Suprapubic skin (tissue), 4 donors: Measurements from ENCODE around the gene AHNAK. TPM values are rescaled to one million over a fixed set of nuclear protein-coding genes. Genes with fewer than 3 reads are reported as not detected.

Experiments used
- DNase-seq, 2 donors: peaks; one replicate each; pipeline ENCODE4 v3.0.0-alpha.2; 2019; ENCODE audit warnings: low spot score in 2 of 2
- H3K27ac ChIP-seq: fragments of 200-600 bp; sonication (generic); one replicate; pipeline ENCODE4 v1.5.1; 2019
- H3K27me3 ChIP-seq: fragments of 200-600 bp; sonication (generic); one replicate; pipeline ENCODE4 v1.5.1; 2019
- H3K36me3 ChIP-seq: fragments of 200-600 bp; sonication (generic); one replicate; pipeline ENCODE4 v1.5.1; 2019
- H3K4me1 ChIP-seq: fragments of 200-600 bp; sonication (generic); one replicate; pipeline ENCODE4 v1.5.1; 2019
- H3K4me3 ChIP-seq: fragments of 200-600 bp; sonication (generic); one replicate; pipeline ENCODE4 v1.5.1; 2019; ENCODE audit warnings: mild to moderate bottlenecking
- H3K9me3 ChIP-seq: fragments of 200-600 bp; sonication (generic); one replicate; pipeline ENCODE4 v1.5.1; 2019
- EP300 ChIP-seq: sonication (generic); formaldehyde crosslinking; IDR thresholded peaks from one replicate; pipeline ENCODE4 v1.6.1; 2017; ENCODE audit warnings: antibody characterized with exemption
- POLR2A ChIP-seq, 2 donors: fragments of 450-650 bp; IDR thresholded peaks; one replicate each; pipeline ENCODE4 v1.6.1; 2017; ENCODE audit warnings: antibody characterized with exemption in 2 of 2, mild to moderate bottlenecking in 2 of 2, moderate library complexity in 2 of 2
- POLR2AphosphoS5 ChIP-seq, 3 donors: sonication (generic); formaldehyde crosslinking; IDR thresholded peaks; one replicate each; pipeline ENCODE4 v1.6.1; 2017; ENCODE audit warnings: antibody characterized with exemption in 3 of 3
- WGBS: methylation state at CpG from one replicate; pipeline ENCODE4 v1.1.5; 2018; 5-methylcytosine and 5-hydroxymethylcytosine counted together
- total RNA-seq, 4 donors: library from RNA; depleted of rRNA; stranded (reverse); fragments of >200 nt; gene quantifications; one replicate each; pipeline ENCODE4 v1.1.0, GENCODE V29; 2016
- TF ChIP-seq, protein P1 (sequence below), 2 donors: fragments of 200-600 bp in 1 of 2; fragments of 450-650 bp in 1 of 2; sonication (generic) in 1 of 2; IDR thresholded peaks; one replicate each; pipeline ENCODE4 v1.5.1; 2016 to 2019; ENCODE audit warnings: antibody characterized with exemption in 2 of 2, mild to moderate bottlenecking in 1 of 2, moderate library complexity in 1 of 2

Gene AHNAK
- total RNA-seq, 4 donors from 2014 or later: 1,174 to 1,475 (median 1,322) TPM

DNA sequence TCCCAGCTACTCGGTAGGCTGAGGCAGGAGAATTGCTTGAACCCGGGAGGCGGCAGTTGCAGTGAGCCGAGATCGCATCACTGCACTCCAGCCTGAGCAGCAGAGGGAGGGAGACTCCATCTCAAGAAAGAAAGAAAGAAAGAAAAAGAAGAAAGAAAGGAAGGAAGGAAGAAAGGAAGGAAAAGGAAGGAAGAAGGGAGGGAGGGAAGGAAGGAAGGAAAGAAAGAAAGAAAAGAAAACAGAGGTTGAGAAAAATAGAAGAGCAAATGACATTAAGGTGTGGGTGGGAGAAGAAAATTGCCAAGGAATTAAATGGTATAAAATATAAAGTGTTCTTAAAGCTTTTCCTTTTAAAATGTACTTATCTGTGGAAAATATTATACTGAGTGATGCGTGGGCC is 49.9 kb downstream of the AHNAK start:
- Histone ChIP-seq H3K4me1 (peaks cover 46% of the 10 kb centered on the region), H3K27ac (no peak overlapping the region), H3K36me3 (no peaks in the 10 kb centered on the region), H3K4me3 (no peak overlapping the region), H3K9me3 (no peaks in the 10 kb centered on the region), H3K27me3 (no peaks in the 10 kb centered on the region)
- TF ChIP-seq POLR2A (IDR thresholded peaks at IDR 0.05) (no peak), EP300 (no peak), POLR2AphosphoS5 (IDR thresholded peaks at IDR 0.05) (no peak)
- DNase-seq: no peak
- 95% methylated on average over 6 of the region's 6 CpGs for WGBS

DNA sequence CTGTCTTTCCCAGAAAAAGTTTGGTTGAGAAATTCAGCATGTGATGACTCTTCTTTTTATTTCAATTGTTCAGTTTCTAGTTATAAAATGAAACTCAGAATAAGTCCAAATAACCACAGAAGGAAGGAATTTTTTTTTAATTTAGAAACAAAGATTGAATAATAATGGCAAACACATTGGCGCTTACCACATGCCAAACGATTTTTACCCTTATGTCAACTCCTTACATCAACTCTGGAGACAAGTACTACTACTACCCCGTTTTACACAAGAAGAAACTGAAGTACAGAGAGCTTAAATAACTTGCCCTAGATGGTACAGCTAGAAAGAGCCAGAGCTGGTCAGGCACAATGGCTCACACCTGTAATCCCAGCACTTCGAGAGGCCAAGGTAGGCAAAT is 52.4 kb downstream of the AHNAK start:
- Histone ChIP-seq H3K36me3 (peaks cover 8% of the 10 kb centered on the region), H3K27me3 (no peaks in the 10 kb centered on the region), H3K4me3 (no peak overlapping the region), H3K9me3 (no peaks in the 10 kb centered on the region), H3K4me1 (peaks cover 22% of the 10 kb centered on the region), H3K27ac (no peak overlapping the region)
- DNase-seq: no peak
- 56% methylated on average over 4 of the region's 4 CpGs for WGBS
- TF ChIP-seq POLR2AphosphoS5 (IDR thresholded peaks at IDR 0.05) (no peak), EP300 (no peak), POLR2A (IDR thresholded peaks at IDR 0.05) (no peak)
- TF ChIP-seq, protein P1, sequence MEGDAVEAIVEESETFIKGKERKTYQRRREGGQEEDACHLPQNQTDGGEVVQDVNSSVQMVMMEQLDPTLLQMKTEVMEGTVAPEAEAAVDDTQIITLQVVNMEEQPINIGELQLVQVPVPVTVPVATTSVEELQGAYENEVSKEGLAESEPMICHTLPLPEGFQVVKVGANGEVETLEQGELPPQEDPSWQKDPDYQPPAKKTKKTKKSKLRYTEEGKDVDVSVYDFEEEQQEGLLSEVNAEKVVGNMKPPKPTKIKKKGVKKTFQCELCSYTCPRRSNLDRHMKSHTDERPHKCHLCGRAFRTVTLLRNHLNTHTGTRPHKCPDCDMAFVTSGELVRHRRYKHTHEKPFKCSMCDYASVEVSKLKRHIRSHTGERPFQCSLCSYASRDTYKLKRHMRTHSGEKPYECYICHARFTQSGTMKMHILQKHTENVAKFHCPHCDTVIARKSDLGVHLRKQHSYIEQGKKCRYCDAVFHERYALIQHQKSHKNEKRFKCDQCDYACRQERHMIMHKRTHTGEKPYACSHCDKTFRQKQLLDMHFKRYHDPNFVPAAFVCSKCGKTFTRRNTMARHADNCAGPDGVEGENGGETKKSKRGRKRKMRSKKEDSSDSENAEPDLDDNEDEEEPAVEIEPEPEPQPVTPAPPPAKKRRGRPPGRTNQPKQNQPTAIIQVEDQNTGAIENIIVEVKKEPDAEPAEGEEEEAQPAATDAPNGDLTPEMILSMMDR (IDR thresholded peaks at IDR 0.05): no peak

DNA sequence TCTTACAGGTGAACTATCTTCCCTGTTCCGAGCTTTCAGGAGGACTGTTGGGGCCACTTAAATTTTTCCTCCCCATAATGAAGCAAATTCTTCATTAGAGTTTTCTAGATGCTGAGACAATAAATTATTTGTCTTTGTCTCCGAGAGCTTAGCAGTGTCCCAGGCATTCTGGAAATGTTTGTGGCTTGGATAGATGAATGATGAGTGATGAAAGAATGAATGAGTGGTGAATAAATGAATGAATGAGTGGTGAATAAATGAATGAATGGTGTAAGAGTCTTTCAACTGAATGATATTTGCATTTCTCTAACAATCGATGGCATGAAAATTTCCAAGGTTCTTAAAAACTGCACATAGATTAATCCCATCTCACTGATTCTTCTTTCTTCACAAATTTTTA is 52.8 kb downstream of the AHNAK start:
- WGBS: 80% methylated on average over 3 of the region's 3 CpGs
- DNase-seq: no peak
- TF ChIP-seq POLR2AphosphoS5 (IDR thresholded peaks at IDR 0.05) (no peak), EP300 (no peak)
- TF ChIP-seq, protein P1 (IDR thresholded peaks at IDR 0.05): no peak
- peaks cover 8% of the 10 kb centered on the region for H3K36me3 ChIP-seq
- peaks cover 17% of the 10 kb centered on the region for H3K4me1 ChIP-seq
- no peaks in the 10 kb centered on the region for H3K9me3 ChIP-seq
- no peaks in the 10 kb centered on the region for H3K27me3 ChIP-seq
- no peak overlapping the region for H3K4me3 ChIP-seq
- no peak overlapping the region for H3K27ac ChIP-seq

GRCh38 chr11:62492586-62492985 is 54.0 kb downstream of the AHNAK start:
- Histone ChIP-seq H3K9me3 (no peaks in the 10 kb centered on the region), H3K4me3 (no peak overlapping the region), H3K4me1 (peaks cover 8% of the 10 kb centered on the region), H3K27me3 (no peaks in the 10 kb centered on the region), H3K36me3 (peaks cover 8% of the 10 kb centered on the region), H3K27ac (no peak overlapping the region)
- 97% methylated on average over 4 of the region's 4 CpGs for WGBS
- no peak for TF ChIP-seq EP300
- TF ChIP-seq, protein P1 (IDR thresholded peaks at IDR 0.05): no peak
- TF ChIP-seq POLR2AphosphoS5 (IDR thresholded peaks at IDR 0.05): no peak
- TF ChIP-seq POLR2A (IDR thresholded peaks at IDR 0.05): no peak
- DNase-seq: no peak

DNA sequence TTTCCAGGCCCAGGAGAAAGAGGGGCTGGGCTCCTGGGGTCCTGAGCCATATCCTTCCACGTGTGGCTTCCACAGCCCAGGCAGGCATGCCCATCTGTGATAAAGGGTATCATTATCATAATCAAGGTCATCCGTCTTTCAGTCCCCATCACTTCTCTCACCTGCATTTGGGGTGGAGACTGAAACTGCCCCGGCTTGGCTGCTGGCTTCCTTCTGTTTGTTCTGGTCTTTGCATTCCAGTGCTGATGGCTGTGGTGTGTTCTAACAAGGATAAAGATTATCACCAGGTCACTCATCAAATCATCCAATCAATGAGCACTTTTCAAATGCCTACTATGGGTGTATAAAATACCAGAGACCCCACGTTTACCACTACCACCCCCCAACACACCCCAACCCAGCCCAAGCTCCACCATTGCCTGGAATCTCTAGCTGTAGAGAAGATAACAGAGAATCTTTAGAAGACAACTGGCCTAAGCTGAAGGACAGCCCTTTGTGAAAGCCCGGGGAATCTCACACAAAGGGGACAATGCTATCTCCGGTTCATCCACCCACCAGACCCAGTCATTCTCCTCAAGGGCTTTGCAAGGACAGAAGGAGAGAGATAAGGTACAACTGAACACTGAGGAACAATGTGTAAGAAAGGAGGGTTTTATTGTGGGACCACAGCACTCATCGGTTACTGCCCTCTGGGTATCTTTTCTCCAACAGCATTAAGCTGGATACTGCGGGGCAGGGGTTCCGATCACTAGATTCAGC is 54.9 kb downstream of the AHNAK start:
- DNase-seq: no peak
- Histone ChIP-seq H3K36me3 (peaks cover 8% of the 10 kb centered on the region), H3K4me1 (peaks cover under 1% of the 10 kb centered on the region), H3K4me3 (no peak overlapping the region), H3K9me3 (no peaks in the 10 kb centered on the region), H3K27ac (no peak overlapping the region), H3K27me3 (no peaks in the 10 kb centered on the region)
- TF ChIP-seq, protein P1 (IDR thresholded peaks at IDR 0.05): no peak
- TF ChIP-seq EP300: no peak
- no peak for TF ChIP-seq POLR2A (IDR thresholded peaks at IDR 0.05)
- no peak for TF ChIP-seq POLR2AphosphoS5 (IDR thresholded peaks at IDR 0.05)
- 94% methylated on average over 9 of the region's 9 CpGs for WGBS
